HG02642 (cell line): ENCODE data around the gene TUBGCP3.
"Not testable (repeated sequence)": the region's sequence is repeated elsewhere in the genome, so short reads cannot be mapped to it uniquely, and the experiment has no call there.

Source experiments
- ATAC-seq: cut with Tn5 transposase; IDR thresholded peaks from one replicate; pipeline ENCODE4 v1.9.1; 2021; ENCODE audit warnings: mild to moderate bottlenecking; ENCODE audit not compliant: unreplicated experiment, poor library complexity

The TUBGCP3 gene

GRCh38 chr13:112488343-112489050, 99.5 kb downstream of the TUBGCP3 start:
- not testable (repeated sequence) for ATAC-seq

DNA sequence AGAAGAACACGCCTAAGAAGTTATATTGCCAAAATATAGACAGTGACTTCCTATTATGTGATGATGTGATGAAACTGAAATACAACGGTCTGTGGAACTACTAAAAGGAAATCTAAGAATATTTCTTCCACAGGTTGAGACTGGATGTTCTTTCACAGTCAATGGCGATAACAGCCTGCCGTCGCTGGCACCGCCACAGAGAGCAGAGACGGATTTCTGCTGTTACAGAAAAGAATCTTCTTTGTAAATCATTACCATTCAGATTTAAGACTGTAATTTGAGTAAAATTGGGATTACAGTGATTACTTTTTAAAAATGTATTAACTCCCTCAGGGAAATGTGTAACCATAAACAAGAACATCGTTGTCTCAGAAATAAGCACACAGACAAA, 100.8 kb downstream of the TUBGCP3 start:
- no peak for ATAC-seq

GRCh38 chr13:112486386-112487126, 101.4 kb downstream of the TUBGCP3 start:
- ATAC-seq: no peak

DNA sequence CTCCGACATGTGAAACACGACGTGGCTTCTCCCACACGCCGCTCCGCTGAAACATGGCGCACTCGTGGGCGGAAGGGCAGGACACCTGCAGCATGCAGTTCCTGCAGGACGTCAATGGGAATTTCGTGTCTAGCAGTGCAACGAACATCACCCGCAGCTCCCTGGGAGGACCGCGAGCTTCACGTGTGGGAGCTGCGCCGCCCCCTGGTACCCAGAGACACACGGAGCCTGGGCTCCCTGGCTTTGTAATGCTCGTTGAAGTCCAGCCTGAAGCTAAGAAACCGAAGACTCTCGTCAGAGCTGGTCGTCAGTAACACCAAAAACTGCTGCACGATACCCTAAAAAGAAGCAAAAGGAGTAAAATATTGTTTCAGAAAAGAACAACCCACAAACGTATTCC, 102.1 kb downstream of the TUBGCP3 start:
- ATAC-seq: not testable (repeated sequence)

- ATAC-seq: no peak
Measured at GRCh38 chr13:112483299-112483698, 104.7 kb downstream of the TUBGCP3 start.

GRCh38 chr13:112481458-112481857, 106.5 kb downstream of the TUBGCP3 start:
- ATAC-seq: no peak

- ATAC-seq: no peak
Measured at GRCh38 chr13:112479389-112479788, 108.6 kb downstream of the TUBGCP3 start.

GRCh38 chr13:112477070-112477619, 110.8 kb downstream of the TUBGCP3 start:
- no peak for ATAC-seq

GRCh38 chr13:112475889-112476288, 112.1 kb downstream of the TUBGCP3 start:
- ATAC-seq: no peak

DNA sequence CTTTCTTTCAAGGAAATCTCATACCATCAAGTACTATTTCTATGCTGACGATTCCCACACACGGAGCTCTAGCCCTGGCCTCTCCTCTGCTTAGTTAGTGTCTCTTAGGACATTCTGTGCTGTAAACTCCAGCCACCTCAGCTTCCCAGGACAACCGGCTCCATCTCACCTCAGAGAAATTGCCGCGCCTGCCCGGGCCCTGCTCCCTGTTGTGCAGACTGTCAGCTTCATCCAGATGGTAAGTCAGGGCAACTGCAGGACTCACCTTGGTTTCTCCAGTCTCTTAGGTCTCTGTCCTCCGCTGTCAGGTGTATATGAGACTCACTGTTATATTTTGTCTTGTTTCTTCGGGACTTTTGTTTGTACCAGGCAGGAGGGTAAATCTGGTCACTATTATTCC, 113.1 kb downstream of the TUBGCP3 start:
- no peak for ATAC-seq

DNA sequence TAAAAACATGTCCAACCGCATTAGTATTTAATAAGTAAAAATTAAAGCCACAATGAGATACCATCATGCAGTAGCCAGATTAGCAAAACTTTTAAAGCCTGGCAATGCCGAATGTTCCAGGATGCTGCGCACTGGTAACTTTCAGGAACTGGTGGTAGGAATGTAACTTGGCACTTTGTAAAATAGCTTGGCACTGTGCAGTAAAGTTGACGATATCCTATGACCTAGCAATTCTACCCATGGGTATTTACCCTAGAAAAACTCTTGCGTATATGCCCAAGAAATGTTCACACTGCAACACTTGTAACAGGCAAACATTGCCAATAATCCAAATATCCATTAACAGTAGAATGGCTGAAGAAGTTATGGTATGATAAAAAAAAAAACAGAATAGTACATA, 114.1 kb downstream of the TUBGCP3 start:
- ATAC-seq: no peak

- ATAC-seq: no peak
Measured at GRCh38 chr13:112469071-112469745, 118.7 kb downstream of the TUBGCP3 start.

- ATAC-seq: no peak
Measured at GRCh38 chr13:112468069-112468468, 119.9 kb downstream of the TUBGCP3 start.

DNA sequence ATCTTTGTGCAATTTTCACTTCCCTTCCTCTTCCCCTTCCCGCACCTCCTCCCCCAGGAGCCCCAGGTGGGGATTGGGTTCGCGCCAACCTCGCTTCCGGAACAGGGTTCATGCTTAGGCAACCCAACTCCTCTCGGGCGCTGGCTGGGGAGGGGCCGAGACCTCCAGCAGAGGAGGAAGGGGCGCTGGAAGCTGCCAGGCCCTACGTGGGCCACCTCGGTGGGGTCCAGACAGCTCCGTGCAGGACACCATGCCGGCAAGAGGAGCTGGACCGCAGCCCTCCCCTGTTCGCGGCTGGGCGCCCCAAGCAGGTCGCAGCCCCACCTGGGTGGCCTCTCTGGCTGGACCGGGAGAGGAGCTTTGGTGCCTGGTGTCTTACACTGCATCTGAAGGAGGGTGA, 120.7 kb downstream of the TUBGCP3 start:
- no peak for ATAC-seq

DNA sequence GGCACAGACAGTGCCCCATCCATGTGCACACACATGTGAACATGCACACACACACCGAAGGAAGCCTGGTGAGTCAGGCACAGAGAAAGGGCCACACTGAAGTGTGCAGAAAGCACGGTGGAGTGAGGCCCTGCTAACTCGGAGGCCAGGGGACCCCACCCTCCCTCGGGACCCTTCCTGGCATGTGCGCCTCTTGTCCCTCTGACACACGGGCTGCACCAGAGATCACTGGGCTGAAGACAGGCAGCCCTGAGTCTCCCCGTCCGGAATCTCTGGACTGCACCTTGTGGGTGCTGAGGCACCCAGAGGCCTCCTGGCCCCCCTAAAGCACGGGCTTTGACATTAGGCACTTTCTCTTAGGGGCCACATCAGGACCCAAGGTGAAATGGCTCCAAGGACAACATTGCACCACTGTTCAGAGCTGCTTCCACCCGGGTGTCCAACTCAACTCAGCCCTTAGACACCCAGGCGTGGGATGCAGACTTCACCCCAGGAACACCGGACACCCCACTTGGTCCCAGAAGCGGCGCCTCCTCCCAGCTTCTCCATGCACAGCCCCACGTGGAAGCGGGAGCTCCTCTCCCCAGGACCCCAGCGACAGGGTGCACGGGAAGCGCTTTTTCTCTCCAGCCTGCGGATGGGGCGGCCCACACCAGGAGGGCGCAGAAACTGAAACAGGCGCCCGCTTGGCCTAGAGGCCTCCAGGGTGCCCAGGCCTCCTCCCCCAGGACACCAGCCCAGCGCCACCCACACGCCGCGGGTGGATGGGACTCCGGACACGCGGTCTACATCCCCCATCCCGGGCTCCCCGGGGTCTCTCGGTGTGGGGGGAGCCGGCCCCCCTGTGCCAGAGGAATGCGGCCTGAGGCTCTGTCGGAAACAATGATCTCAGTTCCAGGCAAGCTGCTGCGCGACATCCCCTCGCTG, 121.6 kb downstream of the TUBGCP3 start:
- no peak for ATAC-seq

- no peak for ATAC-seq
Measured at GRCh38 chr13:112465251-112466131, 122.5 kb downstream of the TUBGCP3 start.

- no peak for ATAC-seq
Measured at GRCh38 chr13:112464720-112465119, 123.2 kb downstream of the TUBGCP3 start.

GRCh38 chr13:112462408-112462807, 125.5 kb downstream of the TUBGCP3 start:
- ATAC-seq: no peak

- no peak for ATAC-seq
Measured at GRCh38 chr13:112457485-112457884, 130.5 kb downstream of the TUBGCP3 start.
